IMR-90 (cell line): ENCODE data around the gene TSN. TPM values are rescaled to one million over a fixed set of nuclear protein-coding genes. Genes with fewer than 3 reads are reported as not detected.

Experiments
- ATAC-seq: fragments of 200-7000 bp; cut with Tn5 transposase; 2 replicates; pipeline ENCODE4 v1.9.1; 2020; ENCODE audit warnings: low read depth, mild to moderate bottlenecking, moderate library complexity
- BruUV-seq: library from RNA; stranded (reverse); fragments of 400-500 nt; replicated peaks from 2 replicates; lab custom pipeline; 2021; lab: Mats Ljungman, UMichigan
- CTCF ChIA-PET: fragments of 300-600 bp; formaldehyde crosslinking; extraction: SDS; loops from one replicate; lab custom pipeline; 2021; ENCODE audit warnings: antibody characterized with exemption; lab: Yijun Ruan, JAX
- POLR2A ChIA-PET: fragments of 300-600 bp; sonication (Branson Sonifier 250); formaldehyde crosslinking; loops from one replicate; lab custom pipeline; 2022; ENCODE audit warnings: antibody characterized with exemption; ENCODE audit not compliant: unreplicated experiment; lab: Charles Lee
- DNase-seq: peaks from one replicate; pipeline ENCODE4 v3.0.0; 2013
- H2AFZ ChIP-seq: replicated peaks from 2 replicates; pipeline ENCODE3; 2013; ENCODE audit warnings: low read length, mild to moderate bottlenecking; ENCODE audit not compliant: poor library complexity
- H2AK5ac ChIP-seq: 2 replicates; pipeline ENCODE4 v1.6.1; 2013; ENCODE audit warnings: low read depth, low read length, inconsistent platforms
- H2AK9ac ChIP-seq: replicated peaks from 2 replicates; pipeline ENCODE3; 2013; ENCODE audit warnings: mild to moderate bottlenecking, low read depth, low read length, moderate library complexity; ENCODE audit not compliant: poor library complexity
- H2BK120ac ChIP-seq: 2 replicates; pipeline ENCODE4 v1.6.1; 2013; ENCODE audit warnings: low read depth, low read length, inconsistent platforms
- H2BK15ac ChIP-seq: 3 replicates; pipeline ENCODE4 v1.6.1; 2013; ENCODE audit warnings: low read depth, low read length, inconsistent platforms
- H2BK20ac ChIP-seq: 2 replicates; pipeline ENCODE4 v1.6.1; 2013; ENCODE audit warnings: low read depth, mild to moderate bottlenecking, inconsistent platforms, low read length, moderate library complexity
- H2BK5ac ChIP-seq: 2 replicates; pipeline ENCODE4 v1.6.1; 2013; ENCODE audit warnings: mild to moderate bottlenecking, low read depth, low read length, inconsistent platforms; ENCODE audit not compliant: poor library complexity, severe bottlenecking
- H3K14ac ChIP-seq: replicated peaks from 2 replicates; pipeline ENCODE4 v1.6.1; 2013; ENCODE audit warnings: low read depth, low read length, inconsistent platforms
- H3K18ac ChIP-seq: 2 replicates; pipeline ENCODE4 v1.6.1; 2013; ENCODE audit warnings: low read depth, low read length, control low read depth
- H3K23ac ChIP-seq: 2 replicates; pipeline ENCODE4 v1.6.1; 2013; ENCODE audit warnings: low read depth, low read length, inconsistent platforms
- H3K27ac ChIP-seq: 2 replicates; pipeline ENCODE4 v1.5.1; 2013; ENCODE audit warnings: mild to moderate bottlenecking, control low read depth, low read length; ENCODE audit not compliant: insufficient read depth
- H3K27me3 ChIP-seq: 2 replicates; pipeline ENCODE4 v1.6.1; 2013; ENCODE audit warnings: low read length; ENCODE audit not compliant: control insufficient read depth, insufficient read depth
- H3K36me3 ChIP-seq: 2 replicates; pipeline ENCODE4 v1.6.1; 2013; ENCODE audit warnings: low read length, mixed read lengths; ENCODE audit not compliant: control insufficient read depth, insufficient read depth
- H3K4ac ChIP-seq: 2 replicates; pipeline ENCODE4 v1.6.1; 2013; ENCODE audit warnings: low read depth, low read length, inconsistent platforms
- H3K4me1 ChIP-seq: 2 replicates; pipeline ENCODE4 v1.6.1; 2013; ENCODE audit warnings: low read length, mixed read lengths; ENCODE audit not compliant: control insufficient read depth, insufficient read depth
- H3K4me2 ChIP-seq: 2 replicates; pipeline ENCODE4 v1.6.1; 2013; ENCODE audit warnings: low read depth, mild to moderate bottlenecking, control low read depth, low read length, moderate library complexity
- H3K4me3 ChIP-seq: 2 replicates; pipeline ENCODE4 v1.5.1; 2013; ENCODE audit warnings: low read depth, mild to moderate bottlenecking, control low read depth, low read length, moderate library complexity; ENCODE audit not compliant: insufficient read depth
- H3K56ac ChIP-seq: 2 replicates; pipeline ENCODE4 v1.6.1; 2013; ENCODE audit warnings: low read length, inconsistent platforms; ENCODE audit not compliant: insufficient read depth; ENCODE audit errors: extremely low read depth
- H3K79me1 ChIP-seq, 2 experiments: 2 replicates each; pipeline ENCODE4 v1.6.1; 2013; ENCODE audit warnings: low read length in 2 of 2, inconsistent platforms in 1 of 2, low read depth in 1 of 2
- H3K9ac ChIP-seq: 2 replicates; pipeline ENCODE4 v1.6.1; 2013; ENCODE audit warnings: low read depth, low read length, control low read depth
- H3K9me1 ChIP-seq: 2 replicates; pipeline ENCODE4 v1.6.1; 2013; ENCODE audit warnings: low read length, inconsistent platforms; ENCODE audit not compliant: insufficient read depth
- H3K9me3 ChIP-seq: 2 replicates; pipeline ENCODE4 v1.6.1; 2013; ENCODE audit warnings: low read length; ENCODE audit not compliant: control insufficient read depth, insufficient read depth
- H4K20me1 ChIP-seq: 2 replicates; pipeline ENCODE4 v1.6.1; 2013; ENCODE audit warnings: low read length, inconsistent platforms; ENCODE audit not compliant: insufficient read depth
- H4K5ac ChIP-seq: 2 replicates; pipeline ENCODE4 v1.6.1; 2013; ENCODE audit warnings: mild to moderate bottlenecking, low read depth, low read length, control low read depth
- H4K8ac ChIP-seq, 2 experiments: 2 replicates each; pipeline ENCODE4 v1.6.1; 2013; ENCODE audit warnings: low read depth in 2 of 2, low read length in 2 of 2, control low read depth in 1 of 2, inconsistent platforms in 1 of 2
- H4K91ac ChIP-seq: 2 replicates; pipeline ENCODE4 v1.6.1; 2013; ENCODE audit warnings: low read depth, low read length, inconsistent platforms; ENCODE audit not compliant: insufficient read depth
- CEBPB ChIP-seq: IDR thresholded peaks from 2 replicates; pipeline ENCODE4 v1.6.1; 2012; ENCODE audit warnings: low read depth, low read length, improper control_type of control experiment
- FOS ChIP-seq: fragments of 150-350 bp; IDR thresholded peaks from 2 replicates; pipeline ENCODE4 v1.6.1; 2016; ENCODE audit warnings: low read depth, low read length
- MXI1 ChIP-seq: IDR thresholded peaks from 2 replicates; pipeline ENCODE4 v1.6.1; 2012; ENCODE audit warnings: low read depth, mild to moderate bottlenecking, low read length, moderate library complexity, borderline replicate concordance
- NFE2L2 ChIP-seq: fragments of 150-350 bp; IDR thresholded peaks from 2 replicates; pipeline ENCODE4 v1.6.1; 2016; ENCODE audit warnings: low read depth, mild to moderate bottlenecking, low read length
- POLR2A ChIP-seq: IDR thresholded peaks from 2 replicates; pipeline ENCODE4 v1.6.1; 2012; ENCODE audit warnings: mild to moderate bottlenecking, low read depth, low read length
- SMC3 ChIP-seq: fragments of 150-350 bp; IDR thresholded peaks from 2 replicates; pipeline ENCODE4 v1.6.1; 2016; ENCODE audit warnings: low read depth, mild to moderate bottlenecking, antibody characterized with exemption, low read length, moderate library complexity
- WGBS, 2 experiments: methylation state at CpG; one replicate each; pipeline versions ENCODE4 v1.1.5 to v1.1.7; 2013; ENCODE audit warnings: missing lambda C conversion rate in 2 of 2; ENCODE audit not compliant: insufficient read length in 1 of 2; ENCODE audit errors: extremely low coverage in 2 of 2; 5-methylcytosine and 5-hydroxymethylcytosine counted together
- dilution Hi-C: fragments of 300-500 bp; cut with HindIII; formaldehyde crosslinking; loops from one replicate; pipeline ENCODE4 v1.14.3; 2018; ENCODE audit warnings: low sequenced_read_pairs; ENCODE audit not compliant: unreplicated experiment
- in situ Hi-C: fragments of 300-500 bp; cut with MboI; formaldehyde crosslinking; loops from 3 replicates; pipeline ENCODE4 v1.14.3; 2019; ENCODE audit warnings: low sequenced_read_pairs, inconsistent platforms, mixed read lengths
- intact Hi-C: fragments of 100-400 bp; cut with micrococcal nuclease; formaldehyde crosslinking; loops from 2 replicates; pipeline ENCODE4 v1.10.0; 2022
- polyA plus RNA-seq, 3 experiments: library from polyadenylated mRNA; depleted of rRNA; stranded (reverse); fragments of >200 nt; gene quantifications; 2 replicates each; pipeline ENCODE4 v1.2.3, GENCODE V29; 2012; ENCODE audit warnings: low replicate concordance in 1 of 3
- total RNA-seq: library from RNA; depleted of rRNA; stranded (reverse); fragments of >200 nt; gene quantifications from 2 replicates; pipeline ENCODE4 v1.2.3, GENCODE V29; 2012
- TF ChIP-seq, protein P1 (sequence below): conservative IDR thresholded peaks from 2 replicates; pipeline ENCODE4 v1.5.1; 2012; ENCODE audit warnings: mild to moderate bottlenecking, low read depth, low read length, improper control_type of control experiment

The TSN gene
- total and polyA plus RNA-seq, 2 of the 4 experiments (the other 2 are of a cell fraction), result 31.0 to 56.3 TPM

GRCh38 chr2:121736140-121736461 is 19.4 kb upstream of the TSN start:
- no peak for DNase-seq
- peak overlapping the region; percentile 91 for H3K14ac ChIP-seq
- no TSS peak for BruUV-seq

More at GRCh38 chr2:121736140-121736461, 19.4 kb upstream of the TSN start:
- TF ChIP-seq, protein P1, sequence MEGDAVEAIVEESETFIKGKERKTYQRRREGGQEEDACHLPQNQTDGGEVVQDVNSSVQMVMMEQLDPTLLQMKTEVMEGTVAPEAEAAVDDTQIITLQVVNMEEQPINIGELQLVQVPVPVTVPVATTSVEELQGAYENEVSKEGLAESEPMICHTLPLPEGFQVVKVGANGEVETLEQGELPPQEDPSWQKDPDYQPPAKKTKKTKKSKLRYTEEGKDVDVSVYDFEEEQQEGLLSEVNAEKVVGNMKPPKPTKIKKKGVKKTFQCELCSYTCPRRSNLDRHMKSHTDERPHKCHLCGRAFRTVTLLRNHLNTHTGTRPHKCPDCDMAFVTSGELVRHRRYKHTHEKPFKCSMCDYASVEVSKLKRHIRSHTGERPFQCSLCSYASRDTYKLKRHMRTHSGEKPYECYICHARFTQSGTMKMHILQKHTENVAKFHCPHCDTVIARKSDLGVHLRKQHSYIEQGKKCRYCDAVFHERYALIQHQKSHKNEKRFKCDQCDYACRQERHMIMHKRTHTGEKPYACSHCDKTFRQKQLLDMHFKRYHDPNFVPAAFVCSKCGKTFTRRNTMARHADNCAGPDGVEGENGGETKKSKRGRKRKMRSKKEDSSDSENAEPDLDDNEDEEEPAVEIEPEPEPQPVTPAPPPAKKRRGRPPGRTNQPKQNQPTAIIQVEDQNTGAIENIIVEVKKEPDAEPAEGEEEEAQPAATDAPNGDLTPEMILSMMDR, result no peak
- no peak for TF ChIP-seq MXI1
- no peak for TF ChIP-seq NFE2L2
- no peak for TF ChIP-seq SMC3
- no peak for TF ChIP-seq CEBPB
- TF ChIP-seq FOS, result no peak
- TF ChIP-seq POLR2A, result no peak
- peaks cover 11% of the 10 kb centered on the region for H3K36me3 ChIP-seq
- peaks cover 16% of the 10 kb centered on the region; the same call in 1 of the 2 replicates for H4K20me1 ChIP-seq
- no peak overlapping the region for H2BK15ac ChIP-seq
- H2AK5ac ChIP-seq, result peak overlapping the region; percentile 62; the same call in 1 of the 2 replicates
- H2BK120ac ChIP-seq, result no peak overlapping the region
- no peaks in the 10 kb centered on the region; the same call in 1 of the 2 replicates for H3K9me1 ChIP-seq
- no peaks in the 10 kb centered on the region for H3K4me1 ChIP-seq
- H2BK5ac ChIP-seq, result peak overlapping the region; percentile 88
- peak overlapping the region; percentile 86 for H3K4ac ChIP-seq
- H3K4me2 ChIP-seq, result peak overlapping the region; percentile 89
- peak overlapping the region; percentile 77 for H3K56ac ChIP-seq
- peaks cover 24 to 26% of the 10 kb centered on the region in 2 experiments for H3K79me1 ChIP-seq
- H3K9me3 ChIP-seq, result no peaks in the 10 kb centered on the region
- no peak for ATAC-seq
- ChIA-PET POLR2A (interaction anchor here (0.6 kb wide), 1 partner anchor 68 kb away, joined by 5 read pairs; no protein-coding TSS in a partner anchor), CTCF (interaction anchor here (0.6 to 1.3 kb wide), 4 partner anchors 12 to 719 kb away, joined by 3 to 4 read pairs (median 3); no protein-coding TSS in a partner anchor)
- H3K18ac ChIP-seq, result peak overlapping the region; percentile 22; the same call in 1 of the 2 replicates
- intact Hi-C loops, result loop anchor here (1.0 kb wide), 1 partner anchor 205 kb away; no protein-coding TSS in a partner anchor
- dilution Hi-C loops, result no loop called here
- H4K91ac ChIP-seq, result peak overlapping the region; percentile 71; the same call in 1 of the 2 replicates
- H2AK9ac ChIP-seq, result peak overlapping the region; percentile 92
- peak overlapping the region; percentile 99 for H3K27ac ChIP-seq
- H2AFZ ChIP-seq, result peak overlapping the region; percentile 91
- H2BK20ac ChIP-seq, result no peak overlapping the region
- in situ Hi-C loops, result loop anchor here (25.0 kb wide), 1 partner anchor 649 kb away; no protein-coding TSS in a partner anchor
- H3K27me3 ChIP-seq, result no peaks in the 10 kb centered on the region; the same call in 1 of the 2 replicates
- peak overlapping the region; percentile 94 for H3K9ac ChIP-seq
- H3K4me3 ChIP-seq, result peak overlapping the region; percentile 79
- peak overlapping the region; percentile 94 to 96 for H4K8ac ChIP-seq
- H4K5ac ChIP-seq, result peak overlapping the region; percentile 41; the same call in 1 of the 2 replicates
- H3K23ac ChIP-seq, result peak overlapping the region; percentile 82
- 0% methylated on average over 2 of the region's 8 CpGs; no CpG with 5 or more reads in 1 of the 2 experiments for WGBS, 2 experiments
